Tibial artery (tissue), 4 donors: Measurements from ENCODE around the gene ANXA10.

ENCODE experiments used
- DNase-seq, 2 donors: peaks; one replicate each; pipeline ENCODE4 v3.0.0-alpha.2; 2019
- H3K27ac ChIP-seq, 2 donors: fragments of 200-600 bp; sonication (generic) in 1 of 2; 1 replicate in 1 of 2; 2 replicates in 1 of 2; pipeline ENCODE4 v1.5.1; 2018 to 2019; ENCODE audit warnings: mild to moderate bottlenecking in 1 of 2
- H3K27me3 ChIP-seq, 2 donors: fragments of 200-600 bp; sonication (generic) in 1 of 2; one replicate each; pipeline versions ENCODE4 v1.5.1 to v1.6.0; 2016 to 2019
- H3K36me3 ChIP-seq, 3 donors: fragments of 200-600 bp; sonication (generic) in 2 of 3; one replicate each; pipeline ENCODE4 v1.5.1; 2016 to 2019; ENCODE audit warnings: mild to moderate bottlenecking in 2 of 3
- H3K4me1 ChIP-seq, 4 donors: fragments of 200-600 bp; sonication (generic) in 2 of 4; 1 replicate in 3 of 4; 2 replicates in 1 of 4; pipeline ENCODE4 v1.5.1; 2016 to 2019
- H3K4me3 ChIP-seq, 2 donors: fragments of 200-600 bp; sonication (generic) in 1 of 2; 1 replicate in 1 of 2; 2 replicates in 1 of 2; pipeline ENCODE4 v1.5.1; 2018 to 2019; ENCODE audit warnings: mild to moderate bottlenecking in 2 of 2
- H3K9me3 ChIP-seq, 3 donors: fragments of 200-600 bp; sonication (generic) in 1 of 3; one replicate each; pipeline ENCODE4 v1.5.1; 2016 to 2019
- intact Hi-C: fragments of 100-400 bp; cut with DNase I; formaldehyde crosslinking; loops from one replicate; pipeline ENCODE4 v1.15.0; 2023; ENCODE audit warnings: low total_unique reads
- TF ChIP-seq, protein P1 (sequence below), 2 experiments: fragments of 200-600 bp in 1 of 2; fragments of 450-650 bp in 1 of 2; IDR thresholded peaks; one replicate each; pipeline ENCODE4 v1.5.1; 2017 to 2019; ENCODE audit warnings: antibody characterized with exemption in 2 of 2, mild to moderate bottlenecking in 1 of 2, moderate library complexity in 1 of 2

ANXA10 gene

DNA sequence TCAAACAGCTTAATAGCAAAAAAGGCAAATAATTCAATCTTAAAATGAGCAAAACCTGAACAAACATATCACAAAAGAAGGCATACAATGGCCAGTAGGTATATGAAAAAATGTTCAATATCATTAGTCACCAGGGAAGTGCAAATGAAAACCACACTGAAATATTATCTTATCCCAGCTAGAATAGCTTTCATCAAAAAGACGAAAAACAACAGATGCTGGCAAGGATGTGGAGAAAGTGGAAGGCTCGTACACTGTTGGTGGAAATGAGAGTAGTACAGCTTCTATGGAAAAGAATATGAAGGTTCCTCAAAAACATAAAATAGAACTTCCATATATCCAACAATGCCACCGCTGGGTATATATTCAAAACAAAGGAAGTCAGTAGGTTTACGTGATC, 29.3 kb upstream of the ANXA10 start:
- TF ChIP-seq, protein P1, sequence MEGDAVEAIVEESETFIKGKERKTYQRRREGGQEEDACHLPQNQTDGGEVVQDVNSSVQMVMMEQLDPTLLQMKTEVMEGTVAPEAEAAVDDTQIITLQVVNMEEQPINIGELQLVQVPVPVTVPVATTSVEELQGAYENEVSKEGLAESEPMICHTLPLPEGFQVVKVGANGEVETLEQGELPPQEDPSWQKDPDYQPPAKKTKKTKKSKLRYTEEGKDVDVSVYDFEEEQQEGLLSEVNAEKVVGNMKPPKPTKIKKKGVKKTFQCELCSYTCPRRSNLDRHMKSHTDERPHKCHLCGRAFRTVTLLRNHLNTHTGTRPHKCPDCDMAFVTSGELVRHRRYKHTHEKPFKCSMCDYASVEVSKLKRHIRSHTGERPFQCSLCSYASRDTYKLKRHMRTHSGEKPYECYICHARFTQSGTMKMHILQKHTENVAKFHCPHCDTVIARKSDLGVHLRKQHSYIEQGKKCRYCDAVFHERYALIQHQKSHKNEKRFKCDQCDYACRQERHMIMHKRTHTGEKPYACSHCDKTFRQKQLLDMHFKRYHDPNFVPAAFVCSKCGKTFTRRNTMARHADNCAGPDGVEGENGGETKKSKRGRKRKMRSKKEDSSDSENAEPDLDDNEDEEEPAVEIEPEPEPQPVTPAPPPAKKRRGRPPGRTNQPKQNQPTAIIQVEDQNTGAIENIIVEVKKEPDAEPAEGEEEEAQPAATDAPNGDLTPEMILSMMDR (IDR thresholded peaks at IDR 0.05), result no peak
- H3K27ac ChIP-seq, result no peak overlapping the region
- intact Hi-C loops, result no loop called here

DNA sequence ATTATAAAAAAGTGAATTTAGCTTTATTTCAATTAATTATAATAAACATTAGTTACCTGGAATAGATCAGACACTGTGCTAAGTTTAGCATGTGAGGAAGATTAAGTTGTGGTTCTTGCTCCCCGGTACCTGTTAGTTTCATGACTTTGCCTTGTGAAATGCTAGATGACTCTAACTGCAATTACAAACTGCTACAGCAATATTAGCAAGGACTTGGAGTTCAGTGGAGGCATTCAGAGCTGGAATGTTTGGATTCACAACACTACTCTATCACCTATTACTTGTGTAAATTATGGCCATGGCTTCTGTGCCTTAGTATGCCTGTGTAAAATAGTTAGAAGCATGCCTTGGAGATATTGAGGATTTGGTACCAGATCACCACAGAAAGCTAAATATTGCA, 21.4 kb upstream of the ANXA10 start:
- intact Hi-C loops, result no loop called here

More for the DNA sequence above, 29.3 kb upstream of the ANXA10 start:
- H3K27me3 ChIP-seq, result no peaks in the 10 kb centered on the region
- no peak overlapping the region for H3K4me3 ChIP-seq
- no peaks in the 10 kb centered on the region for H3K4me1 ChIP-seq
- no peaks in the 10 kb centered on the region for H3K9me3 ChIP-seq
- DNase-seq, result no peak
- no peaks in the 10 kb centered on the region for H3K36me3 ChIP-seq

DNA sequence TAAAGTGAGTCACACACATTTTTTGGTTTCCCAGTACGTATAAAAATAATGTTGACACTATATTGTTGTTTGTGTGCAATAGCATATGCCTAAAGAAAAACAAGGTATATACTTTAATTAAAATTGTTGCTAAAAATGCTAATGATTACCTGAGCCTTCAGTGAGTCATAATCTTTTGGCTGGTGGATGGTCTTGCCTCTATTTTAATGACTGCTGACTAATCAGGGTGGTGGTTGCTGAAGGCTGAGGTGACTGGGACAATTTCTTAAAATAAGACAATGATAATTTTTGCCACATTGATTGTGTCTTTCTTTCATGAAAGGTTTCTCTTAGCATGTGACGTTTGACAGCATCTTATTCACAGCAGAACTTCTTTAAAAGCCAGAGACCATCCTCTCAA, 21.0 kb upstream of the ANXA10 start:
- Histone ChIP-seq H3K27me3 (no peaks in the 10 kb centered on the region), H3K4me3 (no peak overlapping the region), H3K36me3 (no peaks in the 10 kb centered on the region), H3K9me3 (no peaks in the 10 kb centered on the region), H3K4me1 (no peaks in the 10 kb centered on the region), H3K27ac (no peak overlapping the region)
- TF ChIP-seq, protein P1 (IDR thresholded peaks at IDR 0.05), result no peak
- DNase-seq, result no peak
- intact Hi-C loops, result no loop called here

More for the DNA sequence above, 21.4 kb upstream of the ANXA10 start:
- TF ChIP-seq, protein P1 (IDR thresholded peaks at IDR 0.05), result no peak
- H3K9me3 ChIP-seq, result no peaks in the 10 kb centered on the region
- no peaks in the 10 kb centered on the region for H3K27me3 ChIP-seq
- H3K4me1 ChIP-seq, result no peaks in the 10 kb centered on the region
- no peak overlapping the region for H3K4me3 ChIP-seq
- DNase-seq, result no peak
- H3K27ac ChIP-seq, result no peak overlapping the region
- H3K36me3 ChIP-seq, result no peaks in the 10 kb centered on the region

DNA sequence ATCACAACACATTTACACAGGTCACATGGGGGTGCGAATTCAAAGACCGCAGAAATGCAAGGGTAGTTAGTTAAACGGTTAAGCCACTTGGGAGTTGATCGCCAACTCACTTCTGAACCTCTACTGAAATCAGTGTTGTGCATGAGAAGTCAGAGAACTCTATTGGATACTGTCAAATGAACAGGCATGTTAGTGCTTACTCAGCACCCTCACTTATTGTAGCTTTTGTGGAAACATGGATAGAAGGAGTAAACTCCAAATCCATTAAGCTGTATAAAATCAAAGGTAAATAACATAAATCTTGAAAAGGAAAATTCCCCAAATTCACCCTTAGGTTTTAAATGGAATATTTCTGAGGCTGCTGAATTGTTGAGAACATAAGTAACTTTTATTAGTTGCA, 17.5 kb upstream of the ANXA10 start:
- Histone ChIP-seq H3K4me3 (no peak overlapping the region), H3K27me3 (no peaks in the 10 kb centered on the region), H3K4me1 (no peaks in the 10 kb centered on the region), H3K36me3 (no peaks in the 10 kb centered on the region), H3K9me3 (no peaks in the 10 kb centered on the region), H3K27ac (no peak overlapping the region)
- DNase-seq, result no peak
- intact Hi-C loops, result no loop called here
- TF ChIP-seq, protein P1 (IDR thresholded peaks at IDR 0.05), result no peak

DNA sequence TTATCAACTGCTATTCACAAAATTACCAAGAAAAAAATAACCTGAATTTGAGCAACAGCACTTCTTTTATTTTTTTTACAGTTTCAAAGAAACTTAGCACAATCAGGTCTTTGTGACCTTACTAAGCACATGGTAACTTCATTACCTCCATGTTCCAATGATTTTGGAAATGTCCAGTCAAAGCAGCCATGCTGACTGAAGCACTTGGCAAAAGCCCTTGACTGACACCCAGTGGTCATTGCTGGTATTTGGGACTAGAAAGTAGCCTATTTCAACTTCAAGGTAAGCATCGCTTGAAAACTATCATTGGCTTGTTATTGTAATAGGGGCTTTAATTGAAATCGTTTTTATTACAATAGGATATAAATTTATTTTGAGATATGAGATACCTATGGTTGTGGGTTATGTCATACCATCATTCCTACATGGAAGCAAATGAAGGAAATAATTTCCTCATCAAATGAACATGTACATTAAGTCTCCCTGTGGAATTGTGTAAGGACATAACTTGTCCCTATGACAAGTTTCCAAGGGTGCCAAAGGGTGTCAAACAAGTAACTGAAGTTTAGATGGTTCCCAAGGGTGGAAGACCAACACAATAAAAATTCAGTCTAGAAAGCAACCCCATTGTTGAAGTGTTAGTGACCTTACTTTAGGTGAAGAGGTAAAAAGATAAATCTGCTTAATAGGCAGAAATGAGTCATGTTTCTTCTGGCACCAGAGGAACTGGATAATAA, 15.2 kb upstream of the ANXA10 start:
- H3K9me3 ChIP-seq, result no peaks in the 10 kb centered on the region
- TF ChIP-seq, protein P1 (IDR thresholded peaks at IDR 0.05), result peak; percentile 55 to 62
- H3K27ac ChIP-seq, result no peak overlapping the region
- intact Hi-C loops, result no loop called here
- H3K4me1 ChIP-seq, result no peaks in the 10 kb centered on the region
- H3K36me3 ChIP-seq, result no peaks in the 10 kb centered on the region
- no peaks in the 10 kb centered on the region for H3K27me3 ChIP-seq
- H3K4me3 ChIP-seq, result no peak overlapping the region
- DNase-seq, result no peak
